CD4-positive, alpha-beta T cell treated with Interleukin-2 at 100 ng/mL for 4 hours (primary cell): Measurements from ENCODE around the gene CAMK1D.
"Not testable (repeated sequence)": the region's sequence is repeated elsewhere in the genome, so short reads cannot be mapped to it uniquely, and the experiment has no call there.

Experiments
- DNase-seq: peaks from one replicate; pipeline ENCODE4 v3.0.0-alpha.2; 2020; ENCODE audit warnings: low spot score

The CAMK1D gene

GRCh38 chr10:12348870-12349628 lies at the start of gene CAMK1D:
Gene CAMK1D (plus strand): TSS chr10:12349547.
- peak; percentile 94 for DNase-seq

GRCh38 chr10:12301036-12301435 lies 48.3 kb upstream of the CAMK1D start:
- DNase-seq, result not testable (repeated sequence)

- no peak for DNase-seq
Measured at GRCh38 chr10:12308057-12308456, 41.3 kb upstream of the CAMK1D start.

- DNase-seq, result no peak
Measured at GRCh38 chr10:12308736-12309375, 40.5 kb upstream of the CAMK1D start.

DNA sequence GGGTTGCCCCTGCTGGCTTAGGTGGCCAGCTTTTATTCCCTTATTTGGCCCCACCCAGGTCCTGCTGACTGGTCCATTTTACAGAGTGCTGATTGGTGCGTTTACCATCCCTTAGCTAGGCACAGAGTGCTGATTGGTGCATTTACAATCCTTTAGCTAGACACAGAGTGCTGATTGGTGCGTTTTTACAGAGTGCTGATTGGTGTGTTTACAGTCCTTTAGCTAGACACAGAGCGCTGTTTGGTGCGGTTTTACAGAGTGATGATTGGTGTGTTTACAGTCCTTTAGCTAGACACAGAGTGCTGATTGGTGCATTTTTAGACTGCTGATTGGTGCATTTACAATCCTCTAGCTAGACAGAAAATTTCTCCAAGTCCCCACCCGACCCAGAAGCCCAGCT lies 39.6 kb upstream of the CAMK1D start:
- DNase-seq, result not testable (repeated sequence)

DNA sequence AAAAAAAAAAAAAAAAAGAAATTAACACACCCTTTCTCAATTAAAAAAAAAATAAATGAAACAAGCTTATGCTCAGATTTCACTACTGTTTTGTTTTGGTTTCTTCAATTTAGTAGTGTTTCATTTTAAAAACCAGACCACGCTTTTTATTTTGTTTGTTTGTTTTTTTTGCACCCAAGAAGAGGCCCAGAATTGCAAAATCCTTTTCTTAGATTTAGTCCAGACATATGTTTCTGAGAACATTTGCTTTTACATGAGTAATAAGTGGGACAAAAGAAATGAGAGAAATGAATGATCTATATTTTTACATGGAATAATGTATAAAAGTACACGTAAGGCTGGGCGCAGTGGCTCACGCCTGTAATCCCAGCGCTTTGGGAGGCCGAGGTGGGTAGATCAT lies 34.5 kb upstream of the CAMK1D start:
- DNase-seq, result no peak

- DNase-seq, result no peak
Measured at GRCh38 chr10:12319076-12319475, 30.3 kb upstream of the CAMK1D start.

GRCh38 chr10:12320892-12321291 lies 28.5 kb upstream of the CAMK1D start:
- DNase-seq, result no peak

GRCh38 chr10:12321641-12322040 lies 27.7 kb upstream of the CAMK1D start:
- no peak for DNase-seq

GRCh38 chr10:12322583-12323131 lies 26.7 kb upstream of the CAMK1D start:
- DNase-seq, result no peak

DNA sequence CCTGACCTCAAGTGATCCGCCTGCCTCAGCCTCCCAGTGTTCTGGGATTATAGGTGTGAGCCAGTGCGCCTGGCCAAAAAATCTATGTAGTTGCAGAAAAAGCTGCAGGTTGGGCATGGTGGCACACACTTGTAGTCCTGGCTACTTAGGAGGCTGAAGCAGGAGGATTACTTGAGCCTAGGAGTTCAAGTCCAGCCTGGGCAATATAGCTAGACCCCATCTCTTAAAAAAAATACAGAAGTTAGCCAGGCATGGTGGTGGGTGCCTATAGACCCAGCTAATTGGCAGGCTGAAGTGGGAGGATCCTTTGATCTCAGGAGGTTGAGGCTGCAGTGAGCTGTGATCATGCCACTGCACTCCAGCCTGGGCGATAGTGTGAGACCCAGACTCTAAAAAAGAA lies 24.8 kb upstream of the CAMK1D start:
- DNase-seq, result no peak

- DNase-seq, result no peak
Measured at GRCh38 chr10:12327074-12327473, 22.3 kb upstream of the CAMK1D start.

- no peak for DNase-seq
Measured at GRCh38 chr10:12327476-12327875, 21.9 kb upstream of the CAMK1D start.

- DNase-seq, result not testable (repeated sequence)
Measured at GRCh38 chr10:12328312-12328711, 21.0 kb upstream of the CAMK1D start.

DNA sequence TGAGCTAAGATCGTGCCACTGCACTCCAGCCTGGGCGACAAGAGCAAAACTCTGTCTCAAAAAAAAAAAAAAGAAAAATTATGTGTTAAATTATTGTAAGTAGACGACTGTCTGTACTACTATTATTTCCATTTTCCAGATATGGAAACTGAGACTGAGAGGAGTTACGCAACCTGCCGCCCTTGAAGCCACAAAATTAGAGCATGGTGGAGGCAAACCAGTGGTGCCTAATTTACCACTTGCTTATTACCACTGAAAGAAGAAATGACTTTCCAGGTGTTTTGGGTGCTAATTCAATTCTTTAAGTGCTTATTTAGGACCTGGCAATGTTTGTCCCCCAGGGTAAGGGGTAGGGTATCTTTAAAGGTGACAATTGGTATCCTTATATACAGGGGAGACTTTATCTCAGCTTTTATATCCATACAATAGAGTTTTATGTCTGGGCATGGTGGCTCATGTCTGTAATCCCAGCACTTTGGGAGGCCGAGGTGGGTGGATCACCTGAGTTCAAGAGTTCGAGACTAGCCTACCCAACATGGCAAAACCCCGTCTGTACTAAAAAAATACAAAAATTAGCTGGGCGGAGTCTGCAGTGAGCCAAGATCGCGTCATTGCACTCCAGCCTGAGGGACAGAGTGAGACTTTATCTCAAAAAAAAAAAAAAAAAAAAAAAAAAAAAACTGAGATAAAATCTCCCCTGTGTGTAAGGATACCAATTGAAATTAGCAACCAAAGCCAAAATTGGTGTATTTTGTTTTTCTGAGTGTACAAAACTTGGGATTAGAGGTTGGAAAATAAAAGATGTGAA lies 16.6 kb upstream of the CAMK1D start:
- no peak for DNase-seq

GRCh38 chr10:12333380-12334185 lies 15.8 kb upstream of the CAMK1D start:
- peak; percentile 73 for DNase-seq

- no peak for DNase-seq
Measured at GRCh38 chr10:12334186-12334530, 15.2 kb upstream of the CAMK1D start.

GRCh38 chr10:12335169-12335568 lies 14.2 kb upstream of the CAMK1D start:
- DNase-seq, result not testable (repeated sequence)

DNA sequence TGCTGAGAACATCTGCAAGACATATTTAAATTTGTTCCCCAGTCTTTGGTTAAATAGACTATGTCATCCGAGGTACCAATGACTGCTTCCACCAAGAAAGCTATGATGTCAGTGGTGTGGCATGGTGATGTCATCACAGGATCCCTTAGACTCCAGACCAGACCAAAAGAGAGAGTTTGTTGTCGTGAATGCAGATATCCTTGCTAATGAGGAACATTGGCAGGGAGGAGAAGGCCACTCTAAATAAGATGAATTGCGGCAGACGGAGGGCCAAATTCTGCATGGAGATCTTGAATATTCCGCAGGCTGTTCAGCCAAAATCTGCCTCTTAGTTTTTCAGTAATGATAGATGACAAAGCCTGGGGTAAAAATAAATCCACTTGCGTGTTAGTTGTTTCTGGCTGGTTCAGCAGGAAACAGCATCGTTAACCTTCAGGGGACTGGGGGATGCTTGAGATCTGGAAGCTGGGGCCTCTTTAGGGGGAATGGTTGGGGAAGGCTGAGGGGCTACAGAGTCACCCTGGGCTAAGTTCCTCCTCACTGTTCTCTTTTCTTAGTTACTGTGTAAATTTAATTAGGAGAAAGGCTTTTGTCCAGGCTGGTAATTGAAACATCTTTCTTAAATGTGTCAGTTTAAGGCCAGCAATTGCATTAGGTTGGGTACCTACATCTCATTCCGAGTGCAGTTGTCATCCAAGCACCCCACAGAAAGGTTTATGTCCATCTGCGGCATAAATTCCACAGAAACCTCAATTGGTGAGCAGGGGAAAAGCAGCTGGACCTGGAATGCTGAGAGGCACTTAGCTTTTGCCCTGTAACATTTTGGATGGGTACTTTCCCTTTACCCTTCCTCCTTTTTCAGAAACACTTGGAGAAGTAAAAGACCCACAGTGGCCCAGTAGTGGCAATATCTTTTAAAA lies 11.6 kb upstream of the CAMK1D start:
- DNase-seq, result no peak

DNA sequence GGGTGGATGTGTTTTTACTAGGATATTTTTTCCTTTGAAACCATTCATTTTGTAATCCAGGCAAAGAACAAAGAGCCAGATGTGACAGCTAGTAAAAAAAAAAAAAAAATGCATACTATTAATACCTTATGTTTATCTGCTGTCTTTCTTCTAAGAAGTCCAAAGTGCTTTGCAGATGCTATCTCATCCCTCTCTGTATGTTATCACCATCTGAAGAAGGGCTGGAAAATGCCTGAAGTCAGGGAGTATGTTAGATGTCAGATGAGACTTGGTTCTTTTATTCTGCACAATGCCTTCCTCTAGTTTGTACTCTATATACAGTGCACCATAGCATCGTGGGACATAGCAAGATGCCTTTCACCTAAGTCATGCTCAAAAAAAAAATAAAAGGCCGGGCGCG lies 10.4 kb upstream of the CAMK1D start:
- no peak for DNase-seq

DNA sequence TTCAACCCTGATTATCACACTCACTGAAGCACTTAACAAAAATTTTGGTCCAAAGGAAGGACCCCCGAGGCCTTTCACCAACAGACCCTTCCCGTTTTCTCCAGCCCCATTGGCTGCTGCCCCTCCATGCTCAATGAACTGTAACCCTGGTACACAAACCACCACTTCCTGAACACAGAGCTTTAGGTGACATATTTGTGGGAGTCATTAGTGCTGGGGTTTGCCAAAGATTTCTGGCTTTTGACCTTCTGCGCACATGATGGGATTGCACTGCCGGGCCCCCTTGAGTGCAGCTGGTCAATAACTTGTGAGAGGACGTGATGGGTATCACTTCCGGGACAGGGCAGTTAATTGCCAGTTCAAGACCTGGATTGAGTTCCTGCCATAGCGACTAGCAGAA lies 9.0 kb upstream of the CAMK1D start:
- no peak for DNase-seq
